Measurements from ENCODE around the gene PARVB. TPM values are rescaled to one million over a fixed set of nuclear protein-coding genes. Genes with fewer than 3 reads are reported as not detected.

The PARVB gene
- total and polyA plus RNA-seq, 5 donors = 44.0 to 124 (median 88.6) TPM

- H3K4me3 ChIP-seq (ENCODE audit: low read length) = no peak overlapping the region
- peaks cover 12% of the 10 kb centered on the region for H3K4me1 ChIP-seq (ENCODE audit: control insufficient read depth, insufficient read depth, low read length)
- no peaks in the 10 kb centered on the region for H3K9me3 ChIP-seq (ENCODE audit: control insufficient read depth, low read length)
- DNase-seq = no peak
- ATAC-seq = no peak
- intact Hi-C loops (cut with DNase I) = no loop called here
- 77% methylated on average over 7 of the region's 7 CpGs for WGBS
- H3K27ac ChIP-seq (ENCODE audit: low read length) = no peak overlapping the region
- H3K27me3 ChIP-seq (ENCODE audit: control insufficient read depth, insufficient read depth) = no peaks in the 10 kb centered on the region
Measured at GRCh38 chr22:44028091-44028490, 4.0 kb downstream of the PARVB start.

- Histone ChIP-seq H3K4me1 (ENCODE audit: control insufficient read depth, insufficient read depth, low read length) (peaks cover 12% of the 10 kb centered on the region), H3K27me3 (ENCODE audit: control insufficient read depth, insufficient read depth) (no peaks in the 10 kb centered on the region), H3K27ac (ENCODE audit: low read length) (no peak overlapping the region), H3K4me3 (ENCODE audit: low read length) (no peak overlapping the region), H3K9me3 (ENCODE audit: control insufficient read depth, low read length) (no peaks in the 10 kb centered on the region)
- DNase-seq = no peak
- WGBS = 92% methylated on average over 4 of the region's 4 CpGs
- intact Hi-C loops (cut with DNase I) = no loop called here
- ATAC-seq = no peak
Measured at GRCh38 chr22:44029069-44029468, 5.0 kb downstream of the PARVB start.

GRCh38 chr22:44030051-44030701, 6.1 kb downstream of the PARVB start:
- DNase-seq (no peak), ATAC-seq (no peak)
- intact Hi-C loops (cut with DNase I) = no loop called here
- Histone ChIP-seq H3K27ac (ENCODE audit: low read length) (peak overlapping the region; percentile 39), H3K27me3 (ENCODE audit: control insufficient read depth, insufficient read depth) (no peaks in the 10 kb centered on the region), H3K4me3 (ENCODE audit: low read length) (no peak overlapping the region), H3K9me3 (ENCODE audit: control insufficient read depth, low read length) (no peaks in the 10 kb centered on the region), H3K4me1 (ENCODE audit: control insufficient read depth, insufficient read depth, low read length) (peaks cover 12% of the 10 kb centered on the region)
- 89% methylated on average over 18 of the region's 18 CpGs for WGBS

- WGBS = 51% methylated on average over 8 of the region's 8 CpGs
- Histone ChIP-seq H3K4me3 (ENCODE audit: low read length) (no peak overlapping the region), H3K9me3 (ENCODE audit: control insufficient read depth, low read length) (no peaks in the 10 kb centered on the region), H3K27me3 (ENCODE audit: control insufficient read depth, insufficient read depth) (no peaks in the 10 kb centered on the region), H3K27ac (ENCODE audit: low read length) (peak overlapping the region; percentile 39), H3K4me1 (ENCODE audit: control insufficient read depth, insufficient read depth, low read length) (peaks cover 12% of the 10 kb centered on the region)
- ATAC-seq (no peak), DNase-seq (no peak)
- intact Hi-C loops (cut with DNase I) = no loop called here
Measured at GRCh38 chr22:44030702-44031082, 6.6 kb downstream of the PARVB start.

GRCh38 chr22:44031158-44031952, 7.3 kb downstream of the PARVB start:
- Histone ChIP-seq H3K4me3 (ENCODE audit: low read length) (no peak overlapping the region), H3K4me1 (ENCODE audit: control insufficient read depth, insufficient read depth, low read length) (peaks cover 12% of the 10 kb centered on the region), H3K27me3 (ENCODE audit: control insufficient read depth, insufficient read depth) (no peaks in the 10 kb centered on the region), H3K27ac (ENCODE audit: low read length) (peak overlapping the region; percentile 45), H3K9me3 (ENCODE audit: control insufficient read depth, low read length) (no peaks in the 10 kb centered on the region)
- intact Hi-C loops (cut with DNase I) = no loop called here
- 63% methylated on average over 21 of the region's 21 CpGs for WGBS
- peak in 1 of 3 donors; percentile 48 for DNase-seq
- ATAC-seq = peak; percentile 18 to 63

GRCh38 chr22:44032126-44032730, 8.1 kb downstream of the PARVB start:
- no peaks in the 10 kb centered on the region for H3K9me3 ChIP-seq (ENCODE audit: control insufficient read depth, low read length)
- no peak for ATAC-seq
- intact Hi-C loops (cut with DNase I) = no loop called here
- no peak overlapping the region for H3K4me3 ChIP-seq (ENCODE audit: low read length)
- peaks cover 12% of the 10 kb centered on the region for H3K4me1 ChIP-seq (ENCODE audit: control insufficient read depth, insufficient read depth, low read length)
- no peak overlapping the region for H3K27ac ChIP-seq (ENCODE audit: low read length)
- 84% methylated on average over 14 of the region's 14 CpGs for WGBS
- DNase-seq = no peak
- H3K27me3 ChIP-seq (ENCODE audit: control insufficient read depth, insufficient read depth) = no peaks in the 10 kb centered on the region

GRCh38 chr22:44033287-44033686, 9.2 kb downstream of the PARVB start:
- Histone ChIP-seq H3K4me3 (ENCODE audit: low read length) (no peak overlapping the region), H3K27ac (ENCODE audit: low read length) (no peak overlapping the region), H3K4me1 (ENCODE audit: control insufficient read depth, insufficient read depth, low read length) (peaks cover 21% of the 10 kb centered on the region), H3K9me3 (ENCODE audit: control insufficient read depth, low read length) (no peaks in the 10 kb centered on the region), H3K27me3 (ENCODE audit: control insufficient read depth, insufficient read depth) (no peaks in the 10 kb centered on the region)
- DNase-seq (no peak), ATAC-seq (no peak)
- 91% methylated on average over 7 of the region's 7 CpGs for WGBS
- intact Hi-C loops (cut with DNase I) = no loop called here

- intact Hi-C loops (cut with DNase I) = no loop called here
- no peak overlapping the region for H3K4me3 ChIP-seq (ENCODE audit: low read length)
- H3K27ac ChIP-seq (ENCODE audit: low read length) = no peak overlapping the region
- WGBS = 60% methylated on average over 8 of the region's 8 CpGs
- H3K4me1 ChIP-seq (ENCODE audit: control insufficient read depth, insufficient read depth, low read length) = peaks cover 21% of the 10 kb centered on the region
- DNase-seq (no peak), ATAC-seq (no peak)
- no peaks in the 10 kb centered on the region for H3K27me3 ChIP-seq (ENCODE audit: control insufficient read depth, insufficient read depth)
- H3K9me3 ChIP-seq (ENCODE audit: control insufficient read depth, low read length) = no peaks in the 10 kb centered on the region
Measured at GRCh38 chr22:44033694-44034093, 9.6 kb downstream of the PARVB start.

- intact Hi-C loops (cut with DNase I) = no loop called here
- peak; percentile 82 to 96 for ATAC-seq
- peak in 1 of 3 donors; percentile 62 for DNase-seq
- Histone ChIP-seq H3K4me3 (ENCODE audit: low read length) (no peak overlapping the region), H3K27ac (ENCODE audit: low read length) (peak overlapping the region; percentile 91), H3K27me3 (ENCODE audit: control insufficient read depth, insufficient read depth) (no peaks in the 10 kb centered on the region), H3K4me1 (ENCODE audit: control insufficient read depth, insufficient read depth, low read length) (peaks cover 11% of the 10 kb centered on the region), H3K9me3 (ENCODE audit: control insufficient read depth, low read length) (no peaks in the 10 kb centered on the region)
- WGBS = 41% methylated on average over 9 of the region's 9 CpGs
Measured at GRCh38 chr22:44037519-44038375, 13.6 kb downstream of the PARVB start.

GRCh38 chr22:44039566-44040171, 15.6 kb downstream of the PARVB start:
- H3K9me3 ChIP-seq (ENCODE audit: control insufficient read depth, low read length) = no peaks in the 10 kb centered on the region
- H3K4me3 ChIP-seq (ENCODE audit: low read length) = no peak overlapping the region
- no peaks in the 10 kb centered on the region for H3K27me3 ChIP-seq (ENCODE audit: control insufficient read depth, insufficient read depth)
- DNase-seq = peak in 1 of 3 donors; percentile 3
- WGBS = 95% methylated on average over 8 of the region's 8 CpGs
- peaks cover 11% of the 10 kb centered on the region for H3K4me1 ChIP-seq (ENCODE audit: control insufficient read depth, insufficient read depth, low read length)
- no peak for ATAC-seq
- intact Hi-C loops (cut with DNase I) = no loop called here
- no peak overlapping the region for H3K27ac ChIP-seq (ENCODE audit: low read length)
